ENCODE measurements around the gene DCST2.

DNA sequence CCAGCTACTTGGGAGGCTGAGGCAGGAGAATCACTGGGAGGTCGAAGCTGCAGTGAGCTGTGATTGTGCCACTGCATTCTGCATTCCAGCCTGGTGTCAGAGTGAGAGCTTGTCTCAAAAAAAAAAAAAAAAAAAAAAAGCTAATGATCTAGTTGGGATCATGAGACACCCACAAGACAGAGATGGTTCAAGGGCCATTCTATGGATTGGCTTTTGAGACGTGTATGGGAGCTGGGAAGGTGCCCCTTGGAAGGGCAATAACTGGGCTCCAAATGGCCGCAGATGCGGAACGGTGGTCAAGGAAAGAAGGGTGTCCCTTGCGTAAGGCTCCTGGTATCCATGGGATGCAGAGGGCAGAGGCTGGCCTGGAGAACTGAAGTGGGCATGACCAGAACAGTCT lies 10.8 kb upstream of the DCST2 start:
- TF ChIP-seq, protein P1, sequence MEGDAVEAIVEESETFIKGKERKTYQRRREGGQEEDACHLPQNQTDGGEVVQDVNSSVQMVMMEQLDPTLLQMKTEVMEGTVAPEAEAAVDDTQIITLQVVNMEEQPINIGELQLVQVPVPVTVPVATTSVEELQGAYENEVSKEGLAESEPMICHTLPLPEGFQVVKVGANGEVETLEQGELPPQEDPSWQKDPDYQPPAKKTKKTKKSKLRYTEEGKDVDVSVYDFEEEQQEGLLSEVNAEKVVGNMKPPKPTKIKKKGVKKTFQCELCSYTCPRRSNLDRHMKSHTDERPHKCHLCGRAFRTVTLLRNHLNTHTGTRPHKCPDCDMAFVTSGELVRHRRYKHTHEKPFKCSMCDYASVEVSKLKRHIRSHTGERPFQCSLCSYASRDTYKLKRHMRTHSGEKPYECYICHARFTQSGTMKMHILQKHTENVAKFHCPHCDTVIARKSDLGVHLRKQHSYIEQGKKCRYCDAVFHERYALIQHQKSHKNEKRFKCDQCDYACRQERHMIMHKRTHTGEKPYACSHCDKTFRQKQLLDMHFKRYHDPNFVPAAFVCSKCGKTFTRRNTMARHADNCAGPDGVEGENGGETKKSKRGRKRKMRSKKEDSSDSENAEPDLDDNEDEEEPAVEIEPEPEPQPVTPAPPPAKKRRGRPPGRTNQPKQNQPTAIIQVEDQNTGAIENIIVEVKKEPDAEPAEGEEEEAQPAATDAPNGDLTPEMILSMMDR (IDR thresholded peaks at IDR 0.05 in 4 of 5, conservative IDR thresholded peaks at IDR 0.05 in 1 of 5) = no peak
- no peak for TF ChIP-seq POLR2A (IDR thresholded peaks at IDR 0.05)
